Transverse colon (tissue), 3 donors: Measurements from ENCODE around the gene SEMA6C.

ENCODE experiments used
- CTCF ChIP-seq, 5 experiments: fragments of 200-600 bp in 3 of 5; fragments of 450-650 bp in 2 of 5; sonication (generic) in 3 of 5; IDR thresholded peaks; 1 replicate in 2 of 5; 2 replicates in 3 of 5; pipeline ENCODE4 v1.5.1; 2016 to 2017; ENCODE audit warnings: antibody characterized with exemption in 5 of 5, inconsistent platforms in 3 of 5, mild to moderate bottlenecking in 2 of 5, moderate library complexity in 1 of 5
- POLR2A ChIP-seq: fragments of 450-650 bp; IDR thresholded peaks from one replicate; pipeline ENCODE4 v1.6.1; 2016; ENCODE audit warnings: antibody characterized with exemption, mild to moderate bottlenecking, moderate library complexity

- no peak for TF ChIP-seq CTCF (IDR thresholded peaks at IDR 0.05)
- no peak for TF ChIP-seq POLR2A
These were observed 389 bp downstream of the SEMA6C start for GRCh38 chr1:151146072-151146411.
